HG02885 (cell line): Measurements from ENCODE around the gene PADI4.
A peak's percentile ranks its signal among the peaks of the same experiment; 100 is the strongest.

Experiments used
- ATAC-seq: cut with Tn5 transposase; IDR thresholded peaks from one replicate; pipeline ENCODE4 v1.9.1; 2021; ENCODE audit warnings: mild to moderate bottlenecking; ENCODE audit not compliant: unreplicated experiment, poor library complexity

PADI4 gene

GRCh38 chr1:17307946-17308345, at the start of gene PADI4:
Gene PADI4 (plus strand): TSS chr1:17308197. CDS start chr1:17308223, 26 bp downstream.
- no peak for ATAC-seq

- ATAC-seq: no peak
Measured at GRCh38 chr1:17258758-17259130, 49.3 kb upstream of the PADI4 start.

GRCh38 chr1:17259233-17259873, 48.6 kb upstream of the PADI4 start:
- no peak for ATAC-seq

GRCh38 chr1:17260264-17260663, 47.7 kb upstream of the PADI4 start:
- no peak for ATAC-seq

GRCh38 chr1:17260738-17261137, 47.3 kb upstream of the PADI4 start:
- no peak for ATAC-seq

- no peak for ATAC-seq
Measured at GRCh38 chr1:17263936-17264335, 44.1 kb upstream of the PADI4 start.

- no peak for ATAC-seq
Measured at GRCh38 chr1:17264470-17264869, 43.5 kb upstream of the PADI4 start.

DNA sequence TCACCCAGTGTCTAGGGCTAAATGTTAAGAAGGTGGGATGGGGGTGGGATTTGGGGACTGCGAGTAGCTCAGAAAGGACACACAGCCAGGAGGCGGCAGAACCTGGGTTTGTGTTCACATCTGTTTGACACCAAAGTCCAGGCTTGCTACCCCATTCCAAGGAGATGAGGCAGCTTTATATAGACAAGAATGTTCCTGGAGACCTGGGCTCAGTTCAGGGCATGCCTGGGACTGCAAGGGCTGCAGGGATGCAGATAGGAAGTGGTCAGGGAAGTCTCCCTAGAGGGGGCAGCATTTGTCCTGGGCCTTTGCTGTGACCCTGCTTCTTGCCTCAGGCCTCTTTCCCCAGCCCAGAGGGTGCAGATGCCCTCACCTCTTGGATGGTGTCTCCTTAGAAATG, 42.8 kb upstream of the PADI4 start:
- no peak for ATAC-seq

GRCh38 chr1:17265950-17266349, 42.0 kb upstream of the PADI4 start:
- no peak for ATAC-seq

- no peak for ATAC-seq
Measured at GRCh38 chr1:17270891-17271765, 36.9 kb upstream of the PADI4 start.

DNA sequence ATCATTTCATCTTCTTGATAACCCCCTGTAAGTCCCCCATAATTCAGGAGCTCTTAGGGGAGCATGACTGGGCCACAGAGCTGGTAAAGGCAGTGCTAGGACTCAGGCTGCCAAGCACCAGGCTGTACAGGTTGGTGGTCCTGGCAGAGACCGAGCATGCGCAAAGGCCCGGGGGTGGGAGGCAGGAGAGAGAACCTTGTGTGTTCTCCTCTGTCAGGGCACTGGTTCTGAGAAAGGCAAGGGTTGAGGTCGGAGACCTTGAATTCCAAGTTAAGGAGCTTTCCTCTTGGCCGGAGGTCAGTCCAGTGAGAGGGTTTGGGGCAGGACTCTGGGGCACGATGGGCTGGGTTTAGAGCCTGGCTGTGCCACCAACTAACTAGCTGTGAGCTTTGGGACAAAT, 35.9 kb upstream of the PADI4 start:
- no peak for ATAC-seq

DNA sequence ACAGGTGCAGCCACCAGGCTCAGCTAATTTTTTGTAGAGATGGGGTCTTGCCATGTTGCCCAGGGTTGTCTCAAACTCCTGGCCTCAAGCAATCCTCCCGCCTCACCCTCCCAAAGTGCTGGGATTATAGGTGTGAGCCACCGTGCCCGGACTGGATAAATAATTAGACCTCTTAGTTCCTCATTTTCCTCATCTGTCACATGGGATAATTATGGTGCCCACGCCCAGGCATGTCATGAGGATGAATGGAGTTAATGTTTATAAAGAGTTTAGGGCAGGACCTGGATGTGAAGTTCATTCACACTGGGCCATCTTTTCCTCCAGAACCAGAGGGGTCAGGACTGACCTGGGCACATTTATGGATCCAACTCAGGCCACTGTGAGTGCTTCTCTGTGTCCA, 35.4 kb upstream of the PADI4 start:
- ATAC-seq: no peak

DNA sequence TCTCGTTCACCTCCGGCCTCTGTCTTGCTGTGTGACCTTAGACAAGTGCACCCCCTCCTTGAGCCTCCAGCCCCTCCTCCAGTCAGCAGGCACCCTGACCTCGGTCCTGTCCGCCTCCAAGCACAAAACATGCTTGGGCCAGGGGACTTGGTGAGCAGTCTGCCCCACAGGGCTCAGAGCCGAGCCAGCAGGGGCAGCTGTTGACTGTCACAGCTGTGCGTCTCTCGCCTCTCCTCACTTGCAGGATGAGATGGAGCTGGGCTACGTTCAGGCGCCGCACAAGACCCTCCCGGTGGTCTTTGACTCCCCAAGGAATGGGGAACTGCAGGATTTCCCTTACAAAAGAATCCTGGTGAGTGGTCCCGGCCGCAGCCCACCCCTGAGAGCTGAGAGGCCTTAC, 34.9 kb upstream of the PADI4 start:
- ATAC-seq: no peak

DNA sequence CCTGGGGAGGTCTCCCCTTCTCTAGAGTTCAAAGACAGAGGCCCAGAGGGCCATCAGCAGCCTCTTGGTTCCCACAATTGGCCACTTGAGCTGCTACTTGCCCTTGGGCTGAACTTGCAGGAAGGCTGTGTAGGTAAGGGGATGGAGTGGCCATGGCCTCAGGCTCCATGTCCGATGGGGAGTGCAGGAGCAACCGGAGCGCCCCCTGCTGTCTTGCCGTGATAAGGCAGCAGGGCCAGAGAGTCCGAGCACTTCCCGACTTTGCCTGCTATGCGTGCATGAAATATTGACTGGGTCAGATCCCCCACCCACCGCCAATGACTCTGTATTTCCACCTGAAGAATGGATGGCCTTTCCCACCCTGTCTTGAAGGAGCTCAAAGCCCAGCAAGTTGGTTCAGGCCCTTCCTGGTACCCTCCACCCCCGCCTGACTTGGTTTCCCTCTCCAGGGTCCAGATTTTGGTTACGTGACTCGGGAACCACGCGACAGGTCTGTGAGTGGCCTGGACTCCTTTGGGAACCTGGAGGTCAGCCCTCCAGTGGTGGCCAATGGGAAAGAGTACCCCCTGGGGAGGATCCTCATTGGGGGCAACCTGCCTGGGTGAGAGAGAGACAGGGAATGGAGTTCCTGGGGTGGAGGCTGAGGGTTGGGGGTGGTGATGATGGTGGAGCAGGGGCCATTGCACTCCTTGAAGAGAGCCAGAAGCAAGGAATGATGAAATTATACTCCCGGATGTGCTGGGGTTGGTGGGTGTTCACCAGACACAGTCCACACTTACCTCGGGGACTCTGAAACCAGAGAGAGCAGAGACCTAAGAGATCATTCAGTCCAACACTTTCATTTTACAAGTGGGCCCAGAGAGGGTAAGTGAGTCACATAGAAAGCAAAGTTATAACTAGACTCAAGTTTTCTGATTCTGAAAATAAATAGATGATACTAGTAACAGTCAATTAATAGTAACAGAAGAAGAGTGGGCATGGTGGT, 33.5 kb upstream of the PADI4 start:
- ATAC-seq: peak; percentile 68

GRCh38 chr1:17276568-17276967, 31.4 kb upstream of the PADI4 start:
- no peak for ATAC-seq

GRCh38 chr1:17277511-17278159, 30.4 kb upstream of the PADI4 start:
- ATAC-seq: no peak

DNA sequence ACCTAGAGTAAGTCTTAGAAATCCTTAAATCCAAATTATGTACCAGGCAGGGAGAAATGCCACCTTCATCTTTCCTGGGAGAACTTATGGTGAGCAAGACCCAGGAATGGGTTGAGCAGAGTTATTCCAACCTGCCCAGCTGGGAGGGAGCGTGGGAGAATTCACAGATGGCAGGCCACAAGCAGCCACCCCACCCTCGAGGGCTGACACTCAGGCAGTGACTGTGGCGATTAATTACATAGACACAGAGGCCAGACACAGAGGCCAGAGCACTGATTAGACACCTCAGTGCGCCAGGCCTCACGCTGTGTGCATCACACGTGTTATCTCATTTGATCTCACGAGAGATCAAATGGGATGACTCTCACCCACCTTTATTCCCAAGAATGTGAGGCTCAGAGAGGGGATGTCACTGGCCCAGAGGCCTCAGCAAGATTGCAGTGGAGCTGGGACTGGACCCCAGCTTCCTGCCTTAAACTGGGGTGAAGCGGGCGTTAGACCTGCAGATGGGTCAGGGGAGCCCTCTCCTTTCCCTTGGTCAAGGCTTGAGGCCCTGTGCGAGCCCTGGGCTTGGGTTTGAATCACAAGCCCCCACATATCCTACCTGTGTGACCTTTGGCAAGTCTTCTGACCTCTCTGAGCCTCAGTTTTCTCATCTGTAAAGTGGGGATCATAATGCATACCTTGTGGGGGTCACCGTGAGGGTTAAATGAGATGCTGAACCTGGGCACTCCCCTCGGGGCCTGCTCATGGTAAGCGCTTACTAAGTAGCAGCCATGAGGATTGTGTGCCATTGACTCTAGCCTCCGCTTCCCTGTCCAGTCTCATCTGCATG, 28.8 kb upstream of the PADI4 start:
- no peak for ATAC-seq

DNA sequence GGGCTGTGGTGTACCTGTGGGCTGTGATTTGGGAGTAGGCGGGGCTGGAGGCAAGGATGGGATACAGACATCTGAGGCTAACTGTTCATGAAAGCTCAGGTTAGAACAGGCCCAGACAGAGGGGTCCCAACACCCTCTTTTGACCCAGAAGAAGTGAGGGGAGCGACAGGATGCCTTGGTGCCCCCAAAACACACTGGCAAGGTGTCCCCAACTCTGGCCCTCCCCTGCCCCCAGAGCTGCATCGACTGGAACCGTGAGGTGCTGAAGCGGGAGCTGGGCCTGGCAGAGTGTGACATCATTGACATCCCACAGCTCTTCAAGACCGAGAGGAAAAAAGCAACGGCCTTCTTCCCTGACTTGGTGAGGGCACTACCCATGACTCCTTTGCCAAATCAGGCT, 27.6 kb upstream of the PADI4 start:
- no peak for ATAC-seq

DNA sequence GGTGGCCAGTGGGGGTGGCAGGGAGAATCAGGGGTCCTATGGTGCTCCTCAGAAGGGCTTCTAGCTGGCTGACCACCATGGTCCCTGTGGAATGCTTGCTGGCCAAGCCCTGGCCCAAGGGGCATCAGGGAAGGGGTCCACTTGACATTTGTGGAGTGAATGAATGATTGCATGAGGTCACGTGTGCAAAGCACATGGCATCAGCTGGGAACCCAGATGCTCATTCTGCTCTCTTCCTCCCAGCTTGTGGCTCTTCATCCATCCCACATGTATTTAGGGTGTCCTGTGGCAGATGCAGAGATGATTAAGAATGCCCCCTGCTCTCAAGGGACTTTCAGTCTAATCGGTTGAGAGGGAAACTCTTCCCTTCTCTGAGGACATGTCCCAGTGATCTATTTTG, 27.1 kb upstream of the PADI4 start:
- no peak for ATAC-seq
